Measurements from ENCODE around the gene TAGLN. TPM values are rescaled to one million over a fixed set of nuclear protein-coding genes. Genes with fewer than 3 reads are reported as not detected.
"Not testable (repeated sequence)": the region's sequence is repeated elsewhere in the genome, so short reads cannot be mapped to it uniquely, and the experiment has no call there.

Gene TAGLN
- polyA plus RNA-seq, 4 donors, result 133 to 170 (median 142) TPM

DNA sequence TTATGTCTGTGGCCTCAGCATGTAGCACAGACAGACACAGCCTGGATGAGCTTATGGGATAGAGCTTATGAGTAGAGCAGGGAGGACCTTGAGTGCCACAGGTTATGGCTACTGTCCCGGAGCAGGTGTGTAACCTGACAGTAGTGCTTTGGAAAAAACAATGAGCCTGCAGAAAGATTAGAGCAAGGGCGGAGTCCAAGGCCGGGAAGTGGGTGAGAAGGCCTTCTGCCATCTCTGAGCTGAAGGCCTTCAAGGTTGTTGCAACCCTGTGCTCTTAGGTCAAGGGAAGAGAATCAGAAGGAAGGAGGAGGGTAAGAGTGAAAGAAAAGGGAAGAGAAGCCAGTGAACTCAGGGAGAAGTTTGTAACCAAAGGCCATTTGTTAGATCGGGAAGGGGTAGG lies 3.9 kb upstream of the TAGLN start:
- no peak for DNase-seq (ENCODE audit: low read depth in 4 of 4, low spot score in 2 of 4)

DNA sequence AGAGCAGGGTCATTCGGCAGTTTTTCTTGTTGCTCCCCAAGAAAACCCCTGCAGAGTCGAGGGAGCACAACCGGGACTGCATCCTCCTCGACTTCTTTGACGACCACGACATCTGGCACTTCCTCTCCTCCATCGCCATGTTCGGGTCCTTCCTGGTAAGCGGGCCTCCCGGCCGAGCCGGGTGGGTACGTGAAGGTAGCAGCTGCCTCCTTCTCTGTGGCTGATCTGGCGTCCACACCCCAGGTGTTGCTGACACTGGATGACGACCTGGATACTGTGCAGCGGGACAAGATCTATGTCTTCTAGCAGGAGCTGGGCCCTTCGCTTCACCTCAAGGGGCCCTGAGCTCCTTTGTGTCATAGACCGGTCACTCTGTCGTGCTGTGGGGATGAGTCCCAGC lies 3.4 kb upstream of the TAGLN start:
- no peak for DNase-seq (ENCODE audit: low read depth in 4 of 4, low spot score in 2 of 4)

DNA sequence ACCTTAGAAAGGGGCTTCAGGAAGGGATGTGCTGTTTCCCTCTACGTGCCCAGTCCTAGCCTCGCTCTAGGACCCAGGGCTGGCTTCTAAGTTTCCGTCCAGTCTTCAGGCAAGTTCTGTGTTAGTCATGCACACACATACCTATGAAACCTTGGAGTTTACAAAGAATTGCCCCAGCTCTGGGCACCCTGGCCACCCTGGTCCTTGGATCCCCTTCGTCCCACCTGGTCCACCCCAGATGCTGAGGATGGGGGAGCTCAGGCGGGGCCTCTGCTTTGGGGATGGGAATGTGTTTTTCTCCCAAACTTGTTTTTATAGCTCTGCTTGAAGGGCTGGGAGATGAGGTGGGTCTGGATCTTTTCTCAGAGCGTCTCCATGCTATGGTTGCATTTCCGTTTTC lies 2.2 kb upstream of the TAGLN start:
- no peak for DNase-seq (ENCODE audit: low read depth in 4 of 4, low spot score in 2 of 4)

DNA sequence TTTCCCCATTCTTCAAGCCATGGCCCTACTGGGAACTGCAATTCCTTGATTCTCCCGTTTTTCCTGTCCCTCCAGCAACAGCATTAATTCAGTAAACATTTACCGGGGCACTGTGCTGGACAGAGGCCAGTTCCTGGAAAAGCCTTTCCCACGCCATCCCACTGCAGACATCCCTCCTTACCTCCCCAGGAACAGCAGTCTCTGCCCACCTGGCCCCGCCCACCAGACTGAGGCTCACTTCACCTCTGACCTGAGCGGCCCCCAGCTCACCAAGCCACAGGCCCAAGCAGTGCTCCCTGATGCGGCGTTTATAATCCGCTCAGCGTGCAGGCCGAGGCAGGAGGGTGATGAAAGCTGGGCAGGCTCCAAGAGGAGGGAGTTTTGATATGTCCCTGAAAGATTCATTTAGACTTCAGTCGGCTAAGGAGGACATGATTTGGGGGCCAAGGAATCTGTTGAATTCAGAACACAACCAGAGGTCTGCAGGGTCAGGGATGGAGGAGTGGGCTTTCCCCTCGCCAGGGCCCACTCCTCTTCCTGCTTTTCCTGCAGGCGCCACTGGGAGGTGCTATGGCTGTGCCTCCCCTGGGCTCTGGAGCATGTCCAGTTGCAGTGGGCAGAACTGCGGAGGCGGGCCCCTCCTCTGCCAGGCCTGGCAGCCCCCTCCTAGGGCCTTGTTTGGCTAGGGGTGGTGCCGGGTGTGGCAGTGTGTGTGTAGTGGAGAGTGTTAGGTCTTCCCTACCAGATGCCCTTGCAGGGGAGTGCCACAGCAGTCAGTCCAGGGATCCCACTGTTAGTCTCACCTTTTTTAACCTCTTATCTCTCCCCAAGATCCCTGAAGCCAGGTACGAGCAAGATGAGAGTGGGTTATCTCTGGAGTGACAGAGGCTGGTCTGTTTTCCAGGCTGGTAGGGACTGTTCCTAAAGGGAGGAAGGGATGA lies 1.4 kb upstream of the TAGLN start:
- DNase-seq (ENCODE audit: low read depth in 4 of 4, low spot score in 2 of 4), result no peak

DNA sequence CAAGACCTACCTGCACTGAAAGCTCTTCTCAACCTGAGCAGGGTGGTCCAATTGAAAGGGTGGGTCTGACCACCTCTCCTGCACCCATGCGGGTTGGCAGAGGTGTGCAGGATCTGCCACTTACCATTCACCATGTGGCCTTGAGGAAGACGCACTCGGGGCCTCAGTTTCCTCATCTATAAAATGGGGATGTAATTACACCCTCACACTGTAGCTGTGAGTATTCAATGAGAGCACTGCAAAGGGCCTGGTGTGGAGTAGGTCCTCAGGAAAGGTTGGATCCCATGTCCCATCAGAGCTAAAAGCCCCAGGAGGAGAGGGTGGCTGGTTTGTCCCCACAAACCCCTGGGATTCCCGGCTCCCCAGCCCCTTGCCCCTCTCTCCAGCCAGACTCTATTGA lies 557 bp upstream of the TAGLN start:
- no peak for DNase-seq (ENCODE audit: low read depth in 4 of 4, low spot score in 2 of 4)

DNA sequence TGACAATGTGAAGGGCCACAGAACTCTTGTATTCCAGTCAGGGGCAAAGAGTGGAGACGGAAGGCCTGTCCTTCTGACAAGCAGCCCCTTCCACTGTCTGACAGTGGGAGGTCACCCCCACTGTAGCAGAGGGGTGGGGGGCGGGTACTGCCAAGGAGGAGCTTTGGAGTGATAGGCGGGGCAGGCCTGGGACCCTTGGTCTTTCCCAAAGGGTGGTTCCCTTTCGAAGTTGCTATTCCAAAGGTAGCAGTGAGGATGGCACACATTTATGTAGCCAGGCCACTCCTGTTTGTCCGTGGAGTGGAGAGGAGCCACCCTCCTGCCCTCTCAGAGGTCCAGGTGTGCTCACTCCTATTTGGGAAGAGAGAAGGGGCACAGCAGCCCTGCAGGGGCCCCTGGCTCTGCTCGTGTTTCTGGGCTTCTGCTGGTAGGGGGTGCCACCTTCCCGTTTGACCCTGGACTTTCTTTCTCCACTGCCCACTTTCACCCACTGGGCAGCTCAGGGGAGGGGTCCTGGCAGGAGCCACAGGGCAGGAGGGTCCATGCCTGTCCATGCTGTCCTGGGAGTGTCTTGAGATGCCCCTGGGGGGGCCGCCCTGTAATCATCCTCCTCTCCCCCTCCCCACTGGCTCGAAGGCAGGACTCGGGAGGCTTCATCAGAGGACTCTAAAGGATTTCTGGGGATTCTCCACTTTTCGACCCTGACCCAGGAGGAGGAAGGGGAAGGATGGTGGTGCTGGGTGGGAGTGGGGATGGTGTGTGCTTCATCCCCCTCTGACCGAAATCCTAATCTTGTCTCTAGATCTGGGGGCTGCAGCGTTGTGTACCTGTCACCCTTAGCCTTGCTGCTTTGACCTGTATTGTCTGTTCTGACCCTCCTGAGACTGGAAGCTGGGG lies 994 bp downstream of the TAGLN start:
- no peak for DNase-seq (ENCODE audit: low read depth in 4 of 4, low spot score in 2 of 4)

DNA sequence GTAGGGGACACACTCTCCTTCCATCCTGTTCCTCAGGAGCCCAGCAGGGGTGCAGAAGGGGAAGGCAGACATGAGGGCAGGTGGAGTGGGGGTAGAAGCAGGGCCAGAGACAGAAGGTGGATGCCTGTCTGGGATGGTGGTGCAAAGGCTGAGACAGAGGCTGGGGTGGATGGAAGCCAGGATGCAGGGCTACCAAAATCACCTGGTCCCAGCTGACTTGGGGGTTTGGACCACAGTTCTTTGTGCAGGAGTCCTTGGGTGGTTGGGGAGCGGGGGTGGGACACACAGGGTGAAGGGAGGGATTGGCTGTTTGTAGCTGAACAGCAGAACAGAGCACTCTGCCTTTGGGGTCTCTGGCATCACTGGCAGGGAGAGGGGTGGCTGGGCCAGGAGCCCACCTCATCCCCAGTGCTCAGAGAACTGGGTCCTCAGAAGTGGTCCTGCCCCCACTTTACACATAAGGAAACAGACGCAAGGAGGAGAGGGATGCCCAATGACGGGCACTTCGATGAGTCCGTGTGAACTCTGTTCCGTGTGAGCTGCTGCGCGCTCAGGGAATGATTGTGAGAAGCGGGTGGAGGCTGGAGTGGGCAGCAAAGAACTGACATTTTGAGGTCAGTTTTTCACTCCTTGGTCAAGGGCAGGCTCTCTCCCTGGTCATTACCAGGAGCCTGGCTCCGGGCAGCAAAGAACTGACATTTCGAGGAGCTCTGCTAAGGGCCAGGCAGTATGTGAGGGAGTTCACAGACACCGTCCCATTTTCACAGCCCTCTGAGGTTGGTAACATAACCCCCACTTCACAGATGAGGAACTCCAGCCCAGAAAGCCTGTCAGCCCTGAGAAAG lies 1.9 kb downstream of the TAGLN start:
- DNase-seq (ENCODE audit: low read depth in 4 of 4, low spot score in 2 of 4), result no peak

DNA sequence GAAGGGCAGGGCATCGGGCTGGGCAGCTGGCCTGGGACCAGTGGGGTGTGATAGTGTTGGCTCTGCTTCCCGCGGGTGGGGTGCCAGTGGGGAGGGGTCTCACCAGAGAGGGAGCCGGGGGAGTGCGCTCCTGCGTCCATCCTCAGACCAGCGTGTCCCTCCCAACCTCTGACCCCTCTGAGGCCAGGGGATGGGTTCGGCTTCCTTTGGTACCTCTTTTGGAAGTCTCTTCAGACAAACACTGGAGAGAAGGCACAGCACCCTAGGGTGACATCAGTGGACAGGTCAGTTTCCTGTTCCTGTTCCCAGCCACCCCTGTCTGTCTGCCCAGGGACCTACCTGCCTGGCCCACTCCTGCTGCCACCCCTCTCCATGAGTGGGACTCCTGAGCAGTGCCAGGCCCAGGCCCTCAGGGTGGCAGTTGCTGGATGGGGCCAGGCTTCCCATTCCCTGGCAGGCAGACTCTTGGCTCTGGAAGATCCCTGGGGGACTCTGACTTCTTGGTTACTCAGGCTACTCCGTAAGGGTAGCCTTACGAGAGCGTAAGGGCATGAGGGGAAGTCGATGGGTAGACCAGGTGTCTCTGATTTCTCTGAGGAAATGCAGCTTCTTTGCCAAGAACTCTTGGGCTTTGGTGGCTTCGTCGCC lies 2.6 kb downstream of the TAGLN start:
- no peak for DNase-seq (ENCODE audit: low read depth in 4 of 4, low spot score in 2 of 4)

DNA sequence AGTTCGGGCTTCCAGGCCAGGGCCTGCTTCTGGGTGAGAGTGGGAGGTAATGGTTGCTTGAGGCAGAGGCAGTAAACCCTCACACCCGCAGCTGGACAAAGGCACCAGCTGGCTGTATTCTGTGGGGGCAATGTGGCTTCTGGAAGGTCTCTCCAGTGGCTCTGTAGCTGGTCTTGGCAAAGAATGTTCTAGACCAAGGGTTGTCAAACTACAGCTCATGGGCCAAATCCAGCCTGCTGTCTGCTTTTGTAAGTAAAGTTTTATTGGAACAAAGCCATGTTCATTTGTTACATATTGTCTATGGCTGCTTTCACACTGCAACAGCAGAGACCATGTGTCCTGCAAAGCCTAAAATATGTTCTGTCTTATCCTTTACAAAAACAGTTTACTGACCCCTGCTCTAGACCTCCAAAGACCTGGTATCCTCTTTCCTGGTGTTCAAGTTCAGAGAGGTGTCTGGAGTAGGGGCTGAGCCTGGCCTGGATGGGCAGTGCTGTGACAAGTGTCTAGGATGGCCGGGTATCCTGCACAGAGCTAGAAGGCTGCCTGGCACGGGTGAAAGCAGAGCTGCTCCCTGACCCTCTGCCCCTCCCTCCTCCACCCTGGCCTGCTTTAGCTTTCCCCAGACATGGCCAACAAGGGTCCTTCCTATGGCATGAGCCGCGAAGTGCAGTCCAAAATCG lies 3.4 kb downstream of the TAGLN start:
- DNase-seq (ENCODE audit: low read depth in 4 of 4, low spot score in 2 of 4), result no peak

DNA sequence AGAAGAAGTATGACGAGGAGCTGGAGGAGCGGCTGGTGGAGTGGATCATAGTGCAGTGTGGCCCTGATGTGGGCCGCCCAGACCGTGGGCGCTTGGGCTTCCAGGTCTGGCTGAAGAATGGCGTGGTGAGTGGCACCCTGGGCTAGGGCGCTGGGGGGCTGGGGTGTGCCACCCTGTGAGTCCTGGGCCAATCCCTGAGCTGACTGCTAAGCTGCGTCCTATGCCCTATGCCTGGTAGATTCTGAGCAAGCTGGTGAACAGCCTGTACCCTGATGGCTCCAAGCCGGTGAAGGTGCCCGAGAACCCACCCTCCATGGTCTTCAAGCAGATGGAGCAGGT lies 3.9 kb downstream of the TAGLN start:
- no peak for DNase-seq (ENCODE audit: low read depth in 4 of 4, low spot score in 2 of 4)

DNA sequence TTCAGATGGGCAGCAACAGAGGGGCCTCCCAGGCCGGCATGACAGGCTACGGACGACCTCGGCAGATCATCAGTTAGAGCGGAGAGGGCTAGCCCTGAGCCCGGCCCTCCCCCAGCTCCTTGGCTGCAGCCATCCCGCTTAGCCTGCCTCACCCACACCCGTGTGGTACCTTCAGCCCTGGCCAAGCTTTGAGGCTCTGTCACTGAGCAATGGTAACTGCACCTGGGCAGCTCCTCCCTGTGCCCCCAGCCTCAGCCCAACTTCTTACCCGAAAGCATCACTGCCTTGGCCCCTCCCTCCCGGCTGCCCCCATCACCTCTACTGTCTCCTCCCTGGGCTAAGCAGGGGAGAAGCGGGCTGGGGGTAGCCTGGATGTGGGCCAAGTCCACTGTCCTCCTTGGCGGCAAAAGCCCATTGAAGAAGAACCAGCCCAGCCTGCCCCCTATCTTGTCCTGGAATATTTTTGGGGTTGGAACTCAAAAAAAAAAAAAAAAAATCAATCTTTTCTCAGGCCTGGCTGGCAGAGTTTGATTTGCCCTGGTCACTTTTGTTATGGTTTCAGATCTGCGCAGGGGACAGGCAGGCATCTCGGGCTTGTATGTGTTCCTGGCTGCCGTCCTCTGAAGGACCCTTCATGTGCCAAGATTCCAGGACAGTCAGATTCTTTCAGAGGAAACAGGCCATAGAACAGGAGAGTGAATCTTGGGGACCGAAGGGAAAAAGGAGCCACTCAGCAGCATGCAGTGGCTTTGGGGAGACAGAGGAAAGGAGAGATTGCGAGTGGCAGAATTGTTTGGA lies 5.3 kb downstream of the TAGLN start:
- no peak for DNase-seq (ENCODE audit: low read depth in 4 of 4, low spot score in 2 of 4)

DNA sequence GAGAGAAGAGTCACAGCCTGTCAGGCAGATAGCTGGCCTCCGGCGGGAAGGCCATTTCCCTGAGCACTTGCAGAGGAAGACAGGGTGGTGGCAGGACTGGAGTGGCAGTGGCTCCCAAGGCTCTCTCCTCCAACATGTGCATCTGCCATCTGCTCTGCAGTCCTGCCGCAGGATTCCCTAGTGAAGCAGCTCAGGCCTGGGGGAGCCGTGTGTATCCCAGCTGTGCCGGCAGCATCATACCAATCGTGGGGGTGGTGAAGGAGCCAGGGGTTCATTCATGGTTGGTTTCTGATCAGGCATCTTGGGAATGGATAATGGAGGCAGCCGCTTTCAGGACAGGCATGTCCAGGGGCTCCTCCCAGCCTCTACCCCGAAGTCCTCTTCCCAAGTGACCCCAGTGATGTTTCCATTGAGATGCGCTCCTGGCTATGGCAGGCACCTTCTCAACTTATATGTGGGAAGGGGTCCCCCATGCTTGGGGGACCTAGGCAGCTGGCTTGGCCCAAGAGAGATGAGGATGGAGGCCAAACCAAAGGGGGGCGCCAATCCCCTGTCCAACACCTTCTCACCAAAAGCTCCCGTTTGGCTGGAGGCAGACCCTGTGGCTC lies 6.1 kb downstream of the TAGLN start:
- DNase-seq (ENCODE audit: low read depth in 4 of 4, low spot score in 2 of 4), result no peak

DNA sequence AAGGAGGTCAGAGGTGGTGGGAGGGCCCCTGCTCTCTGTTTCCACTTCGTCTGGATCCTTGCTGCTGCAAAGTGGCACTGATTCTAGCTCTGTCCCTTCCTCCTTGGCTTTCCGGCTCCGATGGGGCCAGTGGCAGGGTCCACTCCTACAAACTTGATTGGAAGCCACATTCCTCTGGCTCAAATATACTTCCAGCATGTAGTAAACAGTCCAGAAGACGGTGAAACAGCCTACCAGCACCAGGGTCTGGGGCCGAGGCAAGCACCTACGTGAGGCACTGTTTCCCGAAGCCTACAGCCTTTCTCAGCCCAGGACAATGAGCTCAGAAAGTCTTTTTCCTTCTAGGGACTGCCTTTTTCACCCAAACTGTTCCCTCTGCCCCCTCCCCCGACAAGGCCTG lies 6.9 kb downstream of the TAGLN start:
- not testable (repeated sequence) for DNase-seq (ENCODE audit: low read depth in 4 of 4, low spot score in 2 of 4)

DNA sequence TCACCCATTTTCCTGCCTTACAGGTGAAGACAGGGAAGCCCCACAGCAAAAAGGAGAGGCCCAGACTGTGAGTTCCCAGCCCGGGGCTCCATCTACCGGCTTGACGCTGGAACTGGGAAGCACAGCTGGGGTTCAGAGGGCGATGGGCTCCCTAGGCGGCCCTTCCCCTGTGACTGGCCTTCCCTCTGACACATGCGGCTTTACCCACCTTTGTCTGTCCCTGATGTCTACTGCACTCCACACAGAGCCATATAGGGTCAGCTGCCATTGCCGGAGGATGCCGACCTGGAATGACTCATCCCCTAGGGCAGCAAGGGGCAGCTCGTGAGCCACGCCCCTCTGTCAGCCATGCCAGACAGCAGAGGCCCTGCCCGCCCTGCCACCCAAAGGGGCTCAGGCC lies 7.7 kb downstream of the TAGLN start:
- not testable (repeated sequence) for DNase-seq (ENCODE audit: low read depth in 4 of 4, low spot score in 2 of 4)

DNA sequence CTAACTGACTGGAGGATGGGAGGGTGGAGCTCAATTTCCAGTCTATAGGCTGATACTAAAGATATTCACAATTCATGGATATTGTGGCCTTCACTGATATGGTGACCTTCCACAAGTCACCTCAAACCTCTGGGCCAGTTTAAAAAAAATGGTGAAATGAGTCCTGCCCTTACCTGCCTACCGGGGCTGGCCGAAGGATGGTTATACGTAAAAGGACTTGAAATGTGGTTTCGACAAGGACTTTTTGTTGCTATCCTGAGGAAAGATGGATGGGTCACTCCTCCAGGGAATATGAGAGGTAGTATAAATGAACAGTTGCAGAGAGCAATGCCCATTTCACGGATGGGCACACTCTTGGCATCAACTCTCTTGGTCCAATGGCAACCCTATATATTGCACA lies 8.3 kb downstream of the TAGLN start:
- DNase-seq (ENCODE audit: low read depth in 4 of 4, low spot score in 2 of 4), result not testable (repeated sequence)

DNA sequence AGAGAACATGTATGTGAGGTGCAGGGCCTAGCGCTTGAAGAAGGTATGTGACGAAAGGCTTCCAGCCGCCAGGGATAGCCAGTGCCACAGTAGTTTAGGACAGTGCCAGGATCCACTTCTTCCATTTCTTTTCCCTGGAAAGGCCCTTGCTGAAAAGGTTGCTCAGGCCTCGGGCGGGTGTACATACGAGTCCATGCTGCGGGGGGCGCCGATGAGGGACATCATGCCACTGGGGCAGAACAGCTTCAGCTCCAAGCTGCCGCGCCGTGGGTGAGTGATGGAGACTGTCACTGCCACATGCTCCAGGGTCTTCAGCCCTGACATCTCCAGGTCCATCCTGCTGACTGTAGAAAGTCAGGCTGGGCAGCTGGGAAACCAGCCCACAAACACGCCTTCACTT lies 9.5 kb downstream of the TAGLN start:
- not testable (repeated sequence) for DNase-seq (ENCODE audit: low read depth in 4 of 4, low spot score in 2 of 4)

DNA sequence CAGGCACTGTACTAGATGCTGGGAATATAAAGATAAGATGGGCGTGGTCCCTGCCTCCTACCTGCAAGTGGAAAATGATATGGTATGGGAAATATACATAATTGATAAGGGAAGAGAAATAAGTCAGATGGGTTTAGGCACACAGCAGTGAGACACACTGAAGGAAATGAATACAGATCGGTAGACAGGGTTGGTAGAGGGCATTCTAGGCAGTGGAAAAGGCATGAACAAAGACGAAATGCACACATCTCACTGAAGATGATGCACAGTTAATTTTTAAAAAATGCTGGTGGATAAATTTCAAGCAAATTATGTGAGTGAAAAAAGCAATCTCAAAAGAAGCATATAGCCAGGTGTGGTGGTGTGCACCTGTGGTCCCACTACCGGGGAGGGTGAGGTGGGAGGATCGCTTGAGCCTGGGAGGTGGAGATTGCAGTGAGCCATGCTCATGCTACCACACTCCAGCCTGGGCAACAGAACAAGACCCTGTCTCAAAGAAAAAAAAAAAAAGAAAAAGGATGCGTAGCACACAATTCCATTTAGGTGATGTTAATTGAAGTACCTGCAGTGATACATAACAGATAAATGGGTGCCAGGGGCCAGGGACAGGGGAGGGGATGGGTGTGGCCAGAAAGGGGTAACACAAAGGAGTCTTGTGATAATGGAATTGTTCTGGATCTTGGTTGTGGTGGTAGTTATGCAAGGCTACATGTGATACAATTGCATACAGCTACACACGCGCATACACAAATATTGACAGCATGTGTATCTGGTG lies 10.4 kb downstream of the TAGLN start:
- not testable (repeated sequence) for DNase-seq (ENCODE audit: low read depth in 4 of 4, low spot score in 2 of 4)

DNA sequence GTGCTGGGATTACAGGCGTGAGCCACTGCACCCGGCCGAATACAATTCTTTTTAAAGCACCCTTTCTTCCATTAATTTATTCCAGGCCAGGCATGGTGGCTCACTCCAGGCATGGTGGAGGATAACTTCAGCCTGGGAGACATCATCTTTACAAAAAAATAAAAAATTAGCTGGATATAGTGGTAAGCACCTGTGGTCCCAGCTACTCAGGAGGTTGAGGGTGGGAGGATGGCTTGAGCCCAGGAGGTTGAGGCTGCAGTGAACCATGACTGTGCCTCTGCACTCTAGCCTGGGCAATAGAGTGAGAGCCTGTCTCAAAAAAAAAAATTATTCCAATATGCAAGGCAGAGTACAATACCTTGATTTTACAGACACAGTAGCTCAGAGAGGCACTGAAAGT lies 11.4 kb downstream of the TAGLN start:
- no peak for DNase-seq (ENCODE audit: low read depth in 4 of 4, low spot score in 2 of 4)
